GM21360 (cell line): ENCODE measurements around the gene RPS14.
"Not testable (repeated sequence)": the region's sequence is repeated elsewhere in the genome, so short reads cannot be mapped to it uniquely, and the experiment has no call there.

Experiments used
- ATAC-seq: cut with Tn5 transposase; IDR thresholded peaks from one replicate; pipeline ENCODE4 v1.9.1; 2021; ENCODE audit warnings: mild to moderate bottlenecking, moderate library complexity; ENCODE audit not compliant: unreplicated experiment

RPS14 gene

DNA sequence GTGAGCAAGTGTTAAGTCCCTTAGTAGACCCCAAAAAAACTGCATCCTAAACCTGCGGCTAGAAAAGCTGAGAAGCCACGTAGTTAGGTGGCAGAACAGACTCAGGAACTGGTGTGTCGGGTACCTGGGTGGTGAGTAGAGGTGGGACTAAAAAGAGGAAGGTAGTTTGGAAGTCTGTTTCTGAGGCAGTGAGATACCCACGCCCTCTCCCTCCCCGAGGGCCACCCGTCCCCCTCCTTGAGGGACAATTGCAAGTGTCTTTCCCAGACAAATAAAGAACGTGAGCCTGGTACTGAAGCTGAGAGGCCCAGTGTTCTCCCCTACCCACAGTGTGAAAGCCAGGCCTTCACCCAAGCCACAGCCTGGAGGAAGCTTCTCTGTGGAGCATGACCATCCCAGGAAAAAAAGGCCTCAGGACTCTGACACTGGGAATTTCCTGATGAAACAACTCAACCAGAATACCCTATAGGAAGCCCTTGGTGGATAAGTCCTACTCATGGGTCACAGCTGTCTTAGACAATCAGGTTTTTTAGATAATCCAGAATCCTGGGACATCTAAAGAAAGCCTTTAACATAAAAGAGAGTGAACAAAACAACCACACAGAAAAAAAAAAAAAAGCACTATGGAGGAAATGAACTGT is 29.8 kb downstream of the RPS14 start:
- ATAC-seq: peak; percentile 60

GRCh38 chr5:150413902-150414790 is 35.4 kb downstream of the RPS14 start:
- ATAC-seq: not testable (repeated sequence)

- ATAC-seq: no peak
These were observed 36.2 kb downstream of the RPS14 start for GRCh38 chr5:150413176-150413901.

DNA sequence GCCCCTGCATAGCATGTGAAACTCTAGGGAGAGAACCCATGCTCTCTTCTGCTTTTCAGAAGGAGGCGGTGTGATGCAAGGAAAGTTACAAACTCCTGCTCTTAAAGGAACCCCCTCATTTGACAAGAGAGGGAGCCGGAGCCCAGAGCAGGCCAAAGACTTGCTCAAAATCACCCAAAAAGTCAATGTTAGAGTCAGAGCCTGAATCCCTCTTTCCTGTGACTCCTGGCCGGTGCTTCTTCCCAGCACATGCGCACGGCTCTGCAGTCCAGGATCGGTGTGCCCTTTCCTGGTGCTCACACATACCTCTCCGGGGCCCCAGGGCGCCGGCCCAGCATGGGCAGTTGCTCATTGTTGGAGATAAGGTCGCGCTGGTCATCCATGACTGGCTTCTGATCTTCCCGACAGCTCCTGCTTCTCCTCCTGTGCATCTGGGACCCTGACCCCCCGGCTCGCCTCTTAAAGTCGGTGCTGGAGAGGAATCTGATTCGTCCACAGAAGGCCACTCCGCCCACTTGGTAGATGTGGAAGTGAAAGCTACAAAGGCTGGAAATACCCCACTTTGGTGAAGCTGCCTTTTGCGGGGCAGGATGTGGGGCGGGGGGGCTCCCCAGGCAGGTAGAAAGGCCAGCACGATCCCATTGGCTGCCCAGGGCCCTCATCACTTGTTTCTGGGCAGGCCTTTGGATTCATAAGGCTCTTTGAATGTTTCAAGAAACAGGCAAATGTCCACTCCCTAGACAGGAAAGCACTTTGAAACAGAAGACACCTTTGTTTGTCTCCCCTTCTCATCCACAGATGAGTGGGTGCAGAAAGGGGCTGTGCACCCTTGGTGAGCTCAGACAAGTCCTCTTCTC is 37.0 kb downstream of the RPS14 start, which contains the start of gene CD74:
Gene CD74, minus strand, starts transcription at position 592 of the 857 bp plus-strand sequence. Its CDS starts 161 bp downstream, at position 431.
- ATAC-seq: peak; percentile 69

- ATAC-seq: no peak
These were observed 38.1 kb downstream of the RPS14 start for GRCh38 chr5:150411245-150411979.

DNA sequence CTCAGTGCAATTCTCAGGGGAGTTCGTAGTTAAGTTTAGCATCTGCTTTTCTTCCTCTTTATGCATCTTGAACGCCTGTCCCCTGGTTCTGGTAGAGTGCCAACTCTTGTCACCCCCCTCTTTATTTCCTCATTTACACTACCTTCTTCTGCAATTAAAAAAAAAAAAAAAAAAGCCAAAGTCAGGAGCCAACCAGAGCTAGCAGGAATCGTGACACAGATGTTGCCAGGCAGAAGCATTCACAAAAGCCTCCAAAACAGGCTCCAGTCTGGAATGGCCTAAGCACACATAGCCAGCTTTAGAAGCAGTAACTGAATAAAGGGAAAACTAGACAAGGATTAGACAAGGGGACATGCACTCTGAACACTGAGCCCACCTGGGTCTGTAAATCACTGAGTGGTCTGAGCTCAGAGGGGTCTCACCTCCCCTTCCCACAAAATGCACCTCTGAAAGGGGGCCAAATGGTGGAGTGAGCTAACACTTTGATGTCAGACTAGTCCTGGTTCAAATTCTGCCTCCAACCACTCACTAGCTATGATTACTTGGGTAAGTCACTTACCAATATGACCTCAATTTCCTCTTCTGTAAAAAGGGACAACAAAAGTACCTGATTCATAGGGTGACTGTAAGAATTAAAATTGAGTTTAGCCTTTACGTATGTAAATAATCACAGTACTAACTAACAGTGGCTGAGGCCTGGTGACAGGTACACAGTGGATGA is 38.9 kb downstream of the RPS14 start:
- ATAC-seq: no peak

GRCh38 chr5:150409638-150410523 is 39.7 kb downstream of the RPS14 start:
- ATAC-seq: peak; percentile 32

DNA sequence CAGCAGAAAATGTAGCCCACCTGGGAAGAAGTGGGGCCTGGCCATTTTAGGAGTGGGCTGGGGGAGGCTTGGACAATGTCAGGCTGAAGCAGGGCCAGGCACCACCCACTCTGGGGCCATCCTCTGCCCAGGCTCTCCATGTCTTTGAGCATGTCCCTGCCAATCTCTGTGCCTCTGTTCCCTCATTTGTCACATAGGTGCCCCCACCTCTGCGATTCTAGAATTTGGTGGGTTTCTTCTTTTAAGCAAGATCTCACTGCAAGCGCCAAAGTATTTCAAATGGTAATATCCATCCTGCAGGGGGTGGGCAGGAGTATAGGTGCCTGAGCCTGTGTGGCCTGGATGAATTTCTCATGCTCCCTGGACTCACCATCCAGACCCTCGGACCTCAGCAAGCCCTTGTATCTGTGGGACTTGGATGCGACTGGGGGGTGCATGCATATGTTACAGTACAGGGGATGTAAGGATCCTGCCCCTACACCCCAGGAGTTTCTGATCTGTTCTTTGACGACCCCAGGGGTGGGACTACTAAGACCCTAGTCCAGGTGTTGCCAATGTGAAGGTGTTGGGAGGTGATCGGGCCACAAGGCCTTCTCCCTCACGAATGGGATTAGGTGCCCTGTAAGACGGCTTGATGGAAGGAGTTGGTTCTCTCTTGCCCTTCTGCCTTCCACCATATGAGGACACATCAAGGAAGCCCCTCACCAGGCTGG is 41.2 kb downstream of the RPS14 start:
- ATAC-seq: no peak

DNA sequence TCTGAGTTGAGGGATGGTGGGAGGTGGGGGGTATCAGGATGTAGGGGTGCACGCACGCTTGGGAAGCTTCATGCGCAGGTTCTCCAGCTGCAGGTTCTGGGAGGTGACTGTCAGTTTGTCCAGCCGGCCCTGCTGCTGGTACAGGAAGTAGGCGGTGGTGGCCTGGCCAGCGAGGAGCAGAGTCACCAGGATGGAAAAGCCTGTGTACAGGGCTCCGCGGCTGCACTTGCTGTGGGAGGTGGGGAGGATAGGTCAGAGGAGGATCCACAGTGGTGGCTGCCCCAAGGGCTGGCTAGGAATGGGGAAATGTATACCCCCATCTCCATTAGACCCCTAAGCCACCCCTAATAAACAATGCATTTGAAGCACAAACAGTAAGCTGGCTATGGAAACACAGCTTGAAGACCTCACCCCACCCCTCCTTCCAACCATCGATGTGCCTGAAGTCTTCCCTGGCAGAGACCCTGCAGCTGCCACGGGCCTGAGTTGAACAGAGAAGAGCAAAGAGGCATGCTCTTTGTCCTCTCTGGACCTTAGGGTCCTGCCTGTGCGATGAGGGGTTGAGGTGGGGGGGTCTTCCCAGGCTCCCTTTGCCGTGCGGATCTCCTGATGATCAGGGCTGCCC is 42.3 kb downstream of the RPS14 start:
- no peak for ATAC-seq

GRCh38 chr5:150406723-150407095 is 42.8 kb downstream of the RPS14 start:
- ATAC-seq: no peak

DNA sequence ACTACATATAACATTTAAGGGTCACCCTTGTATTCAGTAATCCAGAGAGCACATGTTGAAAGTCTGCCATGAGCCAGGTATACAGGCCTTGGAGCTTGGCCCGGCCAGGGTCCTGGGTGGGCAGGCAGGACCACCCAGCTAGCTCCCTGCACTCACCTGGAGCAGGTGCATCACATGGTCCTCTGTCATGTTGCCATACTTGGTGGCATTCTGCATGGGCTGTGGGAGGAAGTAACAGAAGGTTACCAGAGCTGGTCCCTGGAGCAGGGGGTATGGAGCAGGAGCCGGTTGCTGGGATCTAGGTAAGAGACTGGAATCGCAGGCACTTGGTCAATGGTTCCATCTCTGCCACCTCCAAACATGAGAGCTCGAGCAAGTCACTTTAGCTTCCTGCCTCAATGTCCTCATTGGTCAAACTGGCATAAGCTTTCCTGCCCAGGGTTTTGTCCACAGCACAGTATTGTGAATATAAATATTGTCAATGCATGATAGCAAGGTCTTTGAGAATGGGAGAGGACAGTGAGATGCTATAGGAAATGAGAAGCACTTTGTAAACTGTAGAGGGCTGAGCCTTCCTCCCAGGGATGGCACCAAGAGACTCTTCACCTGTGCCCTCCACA is 43.3 kb downstream of the RPS14 start:
- ATAC-seq: no peak

DNA sequence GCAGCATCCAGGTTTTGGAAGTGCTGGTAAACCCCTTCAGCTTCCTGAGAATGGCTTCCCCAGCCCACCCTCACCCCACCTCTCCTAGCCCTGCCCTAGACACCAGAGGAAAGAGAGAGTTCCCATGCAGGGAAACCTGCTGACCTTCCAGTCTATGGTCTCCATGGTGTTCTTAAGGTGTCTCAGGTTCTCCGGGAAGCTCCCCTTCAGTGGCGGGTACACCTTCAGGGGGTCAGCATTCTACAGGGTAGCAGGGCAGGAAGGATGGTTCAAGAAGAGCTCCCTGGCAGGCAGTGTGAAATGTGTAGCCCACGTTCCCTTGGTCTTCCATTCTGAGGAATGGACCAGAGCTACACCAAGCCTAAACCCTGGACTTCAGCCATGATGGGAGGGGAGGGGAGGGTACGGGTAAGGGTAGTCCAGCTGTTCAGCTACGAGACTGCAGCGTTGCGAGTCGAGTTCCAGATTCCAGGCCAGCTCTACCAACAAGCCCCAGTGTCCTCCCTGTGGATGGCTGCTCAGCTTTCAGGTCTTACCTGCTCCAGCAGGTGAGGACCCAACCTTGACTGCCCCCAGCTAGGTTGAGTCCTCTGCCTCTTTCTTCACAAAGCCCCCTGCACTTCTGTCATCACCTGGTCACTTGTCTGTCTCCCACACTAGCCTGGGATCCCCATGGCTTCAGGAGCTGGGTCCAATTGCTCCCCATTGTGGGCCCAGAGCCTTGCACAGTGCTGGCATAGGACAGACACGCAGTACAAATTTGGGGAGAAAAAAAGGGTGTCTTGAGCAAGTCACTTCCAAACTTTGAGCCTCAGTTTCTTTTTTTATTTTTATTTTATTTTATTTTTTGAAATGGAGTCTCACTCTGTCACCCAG is 44.4 kb downstream of the RPS14 start:
- no peak for ATAC-seq

DNA sequence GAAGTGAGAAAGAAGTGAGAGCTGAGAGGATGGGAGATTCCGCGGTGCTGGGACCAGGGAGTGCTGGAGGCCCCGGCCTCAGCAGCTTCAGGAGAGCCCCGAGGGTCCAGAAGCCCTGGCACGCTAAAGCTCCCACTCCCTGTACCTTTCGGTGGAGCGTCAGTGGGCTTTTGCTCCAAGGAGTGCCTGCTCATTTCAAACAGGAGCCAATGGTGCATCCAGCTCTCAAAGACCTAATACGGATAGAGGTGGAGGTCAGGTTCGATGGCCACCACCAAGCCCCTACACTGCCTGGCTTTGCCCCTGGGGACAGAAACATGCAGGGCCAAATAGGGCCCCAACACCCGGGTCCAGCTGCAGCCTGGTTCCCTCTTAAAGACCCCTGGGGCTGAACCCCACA is 45.0 kb downstream of the RPS14 start:
- no peak for ATAC-seq

- no peak for ATAC-seq
These were observed 45.4 kb downstream of the RPS14 start for GRCh38 chr5:150404121-150404520.

DNA sequence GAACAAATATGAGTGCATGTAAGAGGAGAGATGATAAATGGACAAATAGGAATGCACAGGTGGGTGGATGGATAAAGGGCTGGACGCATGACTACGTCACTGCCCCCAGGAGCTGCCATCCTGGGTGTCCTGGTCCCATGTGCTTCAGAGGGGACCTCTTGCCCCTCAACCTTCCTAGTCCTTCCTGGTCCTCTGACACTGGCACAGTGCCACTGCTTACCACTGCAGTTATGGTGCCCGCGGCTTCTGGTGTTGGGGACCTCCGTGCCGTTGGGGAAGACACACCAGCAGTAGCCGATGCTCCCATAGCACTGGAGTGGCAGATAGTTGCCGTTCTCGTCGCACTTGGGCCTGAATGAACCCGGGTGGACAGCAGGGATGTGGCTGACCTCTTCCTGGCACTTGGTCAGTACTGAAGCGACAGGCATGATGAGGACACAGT is 46.6 kb downstream of the RPS14 start:
- no peak for ATAC-seq
